Neural cell (in vitro differentiated cells): Measurements from ENCODE around the gene CEP192. TPM values are rescaled to one million over a fixed set of nuclear protein-coding genes. Genes with fewer than 3 reads are reported as not detected.

Experiments used
- H2AFZ ChIP-seq: fragments of 200-600, 300-800 bp; sonication (generic), shearing (Covaris generic); 2 replicates; pipeline ENCODE4 v1.6.0; 2014; ENCODE audit warnings: low read depth, mild to moderate bottlenecking, antibody characterized with exemption, low read length, moderate library complexity
- H3F3A ChIP-seq: fragments of 200-600 bp; shearing (Covaris generic); 2 replicates; pipeline ENCODE4 v1.6.1; 2016; ENCODE audit warnings: mild to moderate bottlenecking, moderate library complexity, mixed read lengths, antibody characterized with exemption, low read length; ENCODE audit not compliant: insufficient read depth, poor library complexity, severe bottlenecking
- H3K27ac ChIP-seq: fragments of 200-600, 300-800 bp; sonication (generic), shearing (Covaris generic); 2 replicates; pipeline ENCODE4 v1.5.1; 2014; ENCODE audit warnings: mild to moderate bottlenecking, low read length, moderate library complexity
- H3K27me3 ChIP-seq: fragments of 300-800, 200-600 bp; sonication (generic), shearing (Covaris generic); 2 replicates; pipeline ENCODE4 v1.6.0; 2014; ENCODE audit warnings: mild to moderate bottlenecking, low read depth, low read length, moderate library complexity; ENCODE audit not compliant: insufficient read depth
- H3K36me3 ChIP-seq: fragments of 300-800, 200-600 bp; sonication (generic), shearing (Covaris generic); 2 replicates; pipeline ENCODE4 v1.5.1; 2014; ENCODE audit warnings: mild to moderate bottlenecking, antibody characterized with exemption, low read length, moderate library complexity; ENCODE audit not compliant: insufficient read depth
- H3K4me2 ChIP-seq: fragments of 300-800, 200-600 bp; sonication (generic), shearing (Covaris generic); 2 replicates; pipeline ENCODE4 v1.6.0; 2014; ENCODE audit warnings: mild to moderate bottlenecking, low read length
- H3K4me3 ChIP-seq: fragments of 300-800, 200-600 bp; sonication (generic), shearing (Covaris generic); 2 replicates; pipeline ENCODE4 v1.5.1; 2014; ENCODE audit warnings: mild to moderate bottlenecking, low read length, moderate library complexity
- H3K79me2 ChIP-seq: fragments of 200-600 bp; shearing (Covaris generic); replicated peaks from 2 replicates; pipeline ENCODE4 v1.6.0; 2014; ENCODE audit warnings: mild to moderate bottlenecking, low read length, moderate library complexity; ENCODE audit not compliant: insufficient read depth
- H3K9ac ChIP-seq: fragments of 300-800, 200-600 bp; sonication (generic), shearing (Covaris generic); 2 replicates; pipeline ENCODE4 v1.6.1; 2016; ENCODE audit warnings: mild to moderate bottlenecking, low read length, mixed read lengths
- H3K9me2 ChIP-seq: fragments of 200-600 bp; shearing (Covaris generic); 2 replicates; pipeline ENCODE4 v1.6.1; 2016; ENCODE audit warnings: mild to moderate bottlenecking, low read length, mixed read lengths; ENCODE audit not compliant: insufficient read depth
- H3K9me3 ChIP-seq: fragments of 200-600, 300-800 bp; sonication (generic), shearing (Covaris generic); 2 replicates; pipeline ENCODE4 v1.6.1; 2016; ENCODE audit warnings: mild to moderate bottlenecking, mixed run types, low read length, moderate library complexity, mixed read lengths
- H4K20me1 ChIP-seq: fragments of 200-600 bp; shearing (Covaris generic); 2 replicates; pipeline ENCODE4 v1.6.1; 2016; ENCODE audit warnings: mild to moderate bottlenecking, mixed run types; ENCODE audit not compliant: insufficient read depth
- EP300 ChIP-seq: fragments of 450-650 bp; conservative IDR thresholded peaks from 2 replicates; pipeline ENCODE4 v1.6.1; 2014; ENCODE audit warnings: antibody characterized with exemption, mild to moderate bottlenecking, moderate library complexity; ENCODE audit not compliant: poor library complexity, severe bottlenecking
- EZH2 ChIP-seq: fragments of 200-600, 300-800 bp; shearing (Covaris generic), sonication (generic); IDR thresholded peaks from 2 replicates; pipeline ENCODE4 v1.6.1; 2014; ENCODE audit warnings: antibody characterized with exemption, low read length, borderline replicate concordance, mild to moderate bottlenecking; ENCODE audit not compliant: insufficient read depth, poor library complexity, severe bottlenecking
- MXI1 ChIP-seq: fragments of 450-650 bp; conservative IDR thresholded peaks from 2 replicates; pipeline ENCODE4 v1.6.1; 2014; ENCODE audit warnings: antibody characterized with exemption, mild to moderate bottlenecking; ENCODE audit not compliant: poor library complexity, severe bottlenecking
- POLR2AphosphoS5 ChIP-seq: IDR thresholded peaks from 2 replicates; pipeline ENCODE4 v1.6.1; 2012
- RAD21 ChIP-seq: fragments of 450-650 bp; conservative IDR thresholded peaks from 2 replicates; pipeline ENCODE4 v1.6.1; 2014; ENCODE audit warnings: antibody characterized with exemption, mild to moderate bottlenecking, moderate library complexity
- SMC3 ChIP-seq: fragments of 450-650 bp; conservative IDR thresholded peaks from 2 replicates; pipeline ENCODE4 v1.6.1; 2014; ENCODE audit warnings: antibody characterized with exemption, mild to moderate bottlenecking, moderate library complexity; ENCODE audit not compliant: poor library complexity
- TAF1 ChIP-seq: IDR thresholded peaks from 2 replicates; pipeline ENCODE4 v1.6.1; 2012; ENCODE audit warnings: low read depth
- polyA plus RNA-seq: library from polyadenylated mRNA; depleted of rRNA; stranded (reverse); fragments of >200 nt; gene quantifications from 2 replicates; pipeline ENCODE4 v1.2.3, GENCODE V29; 2014
- TF ChIP-seq, protein P1 (sequence below): IDR thresholded peaks from 2 replicates; pipeline ENCODE4 v1.6.1; 2012; ENCODE audit warnings: borderline replicate concordance
- TF ChIP-seq, protein P2 (sequence below): fragments of 450-650 bp; IDR thresholded peaks from 2 replicates; pipeline ENCODE4 v1.5.1; 2014; ENCODE audit warnings: antibody characterized with exemption, mild to moderate bottlenecking, moderate library complexity; ENCODE audit not compliant: poor library complexity, severe bottlenecking

CEP192 gene
- polyA plus RNA-seq, 1 donor from 2014 or later: 28.1 TPM

DNA sequence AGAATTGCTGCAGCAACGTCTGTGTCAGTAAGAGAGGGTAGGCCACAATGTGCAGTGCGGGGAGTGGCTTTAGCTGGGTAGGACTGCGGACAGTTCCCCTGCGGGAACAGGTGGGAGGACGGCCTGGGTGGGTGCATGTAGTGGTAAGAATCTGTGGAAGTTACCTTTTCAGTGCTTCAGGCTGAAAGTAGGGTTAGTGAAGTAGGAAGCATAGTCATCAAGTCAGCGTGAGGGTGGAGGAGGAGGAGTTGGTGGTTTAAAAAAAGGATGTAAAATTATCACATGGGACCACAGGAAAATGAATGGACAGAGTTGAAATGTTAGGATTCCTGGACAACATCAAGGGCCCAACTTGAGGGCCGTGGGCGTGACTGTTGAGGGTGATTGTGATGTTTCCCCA lies 13.2 kb downstream of the CEP192 start:
- H3K9me2 ChIP-seq: no peaks in the 10 kb centered on the region
- H3F3A ChIP-seq: no peaks in the 10 kb centered on the region
- no peaks in the 10 kb centered on the region for H4K20me1 ChIP-seq
- no peak for TF ChIP-seq POLR2AphosphoS5
- TF ChIP-seq, protein P1, sequence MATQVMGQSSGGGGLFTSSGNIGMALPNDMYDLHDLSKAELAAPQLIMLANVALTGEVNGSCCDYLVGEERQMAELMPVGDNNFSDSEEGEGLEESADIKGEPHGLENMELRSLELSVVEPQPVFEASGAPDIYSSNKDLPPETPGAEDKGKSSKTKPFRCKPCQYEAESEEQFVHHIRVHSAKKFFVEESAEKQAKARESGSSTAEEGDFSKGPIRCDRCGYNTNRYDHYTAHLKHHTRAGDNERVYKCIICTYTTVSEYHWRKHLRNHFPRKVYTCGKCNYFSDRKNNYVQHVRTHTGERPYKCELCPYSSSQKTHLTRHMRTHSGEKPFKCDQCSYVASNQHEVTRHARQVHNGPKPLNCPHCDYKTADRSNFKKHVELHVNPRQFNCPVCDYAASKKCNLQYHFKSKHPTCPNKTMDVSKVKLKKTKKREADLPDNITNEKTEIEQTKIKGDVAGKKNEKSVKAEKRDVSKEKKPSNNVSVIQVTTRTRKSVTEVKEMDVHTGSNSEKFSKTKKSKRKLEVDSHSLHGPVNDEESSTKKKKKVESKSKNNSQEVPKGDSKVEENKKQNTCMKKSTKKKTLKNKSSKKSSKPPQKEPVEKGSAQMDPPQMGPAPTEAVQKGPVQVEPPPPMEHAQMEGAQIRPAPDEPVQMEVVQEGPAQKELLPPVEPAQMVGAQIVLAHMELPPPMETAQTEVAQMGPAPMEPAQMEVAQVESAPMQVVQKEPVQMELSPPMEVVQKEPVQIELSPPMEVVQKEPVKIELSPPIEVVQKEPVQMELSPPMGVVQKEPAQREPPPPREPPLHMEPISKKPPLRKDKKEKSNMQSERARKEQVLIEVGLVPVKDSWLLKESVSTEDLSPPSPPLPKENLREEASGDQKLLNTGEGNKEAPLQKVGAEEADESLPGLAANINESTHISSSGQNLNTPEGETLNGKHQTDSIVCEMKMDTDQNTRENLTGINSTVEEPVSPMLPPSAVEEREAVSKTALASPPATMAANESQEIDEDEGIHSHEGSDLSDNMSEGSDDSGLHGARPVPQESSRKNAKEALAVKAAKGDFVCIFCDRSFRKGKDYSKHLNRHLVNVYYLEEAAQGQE: no peak
- no peak for TF ChIP-seq RAD21
- TF ChIP-seq, protein P2, sequence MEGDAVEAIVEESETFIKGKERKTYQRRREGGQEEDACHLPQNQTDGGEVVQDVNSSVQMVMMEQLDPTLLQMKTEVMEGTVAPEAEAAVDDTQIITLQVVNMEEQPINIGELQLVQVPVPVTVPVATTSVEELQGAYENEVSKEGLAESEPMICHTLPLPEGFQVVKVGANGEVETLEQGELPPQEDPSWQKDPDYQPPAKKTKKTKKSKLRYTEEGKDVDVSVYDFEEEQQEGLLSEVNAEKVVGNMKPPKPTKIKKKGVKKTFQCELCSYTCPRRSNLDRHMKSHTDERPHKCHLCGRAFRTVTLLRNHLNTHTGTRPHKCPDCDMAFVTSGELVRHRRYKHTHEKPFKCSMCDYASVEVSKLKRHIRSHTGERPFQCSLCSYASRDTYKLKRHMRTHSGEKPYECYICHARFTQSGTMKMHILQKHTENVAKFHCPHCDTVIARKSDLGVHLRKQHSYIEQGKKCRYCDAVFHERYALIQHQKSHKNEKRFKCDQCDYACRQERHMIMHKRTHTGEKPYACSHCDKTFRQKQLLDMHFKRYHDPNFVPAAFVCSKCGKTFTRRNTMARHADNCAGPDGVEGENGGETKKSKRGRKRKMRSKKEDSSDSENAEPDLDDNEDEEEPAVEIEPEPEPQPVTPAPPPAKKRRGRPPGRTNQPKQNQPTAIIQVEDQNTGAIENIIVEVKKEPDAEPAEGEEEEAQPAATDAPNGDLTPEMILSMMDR: no peak
- no peak for TF ChIP-seq TAF1
- TF ChIP-seq EZH2: no peak
- no peak for TF ChIP-seq MXI1
- TF ChIP-seq SMC3: no peak
- TF ChIP-seq EP300: no peak
- no peak overlapping the region for H2AFZ ChIP-seq
- no peak overlapping the region for H3K4me2 ChIP-seq
- peaks cover 2% of the 10 kb centered on the region for H3K79me2 ChIP-seq
- H3K9me3 ChIP-seq: no peaks in the 10 kb centered on the region
- H3K9ac ChIP-seq: no peak overlapping the region
- H3K27me3 ChIP-seq: no peaks in the 10 kb centered on the region
- no peak overlapping the region for H3K27ac ChIP-seq
- H3K4me3 ChIP-seq: no peak overlapping the region
- no peaks in the 10 kb centered on the region for H3K36me3 ChIP-seq

DNA sequence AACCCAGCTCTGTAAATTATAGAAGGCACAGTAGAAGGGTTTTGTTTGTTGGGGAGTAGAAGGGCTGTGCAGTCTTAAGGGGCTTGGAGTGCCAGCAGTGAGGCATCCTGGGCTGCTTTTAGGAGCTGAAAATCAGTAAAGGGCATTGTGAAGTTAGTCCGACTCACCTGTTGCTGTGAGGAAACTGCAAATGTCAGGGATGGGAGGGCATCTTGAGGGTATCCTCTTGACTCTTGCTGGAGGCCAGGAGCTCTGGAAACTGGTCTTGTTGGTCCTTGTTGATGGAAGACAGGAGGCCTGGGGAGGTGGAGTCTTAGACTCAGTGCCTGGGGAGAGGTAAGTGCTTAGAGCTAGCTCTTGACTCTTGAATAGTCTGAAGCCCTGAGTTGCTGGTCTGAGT lies 14.1 kb downstream of the CEP192 start:
- Histone ChIP-seq H3K27me3 (no peaks in the 10 kb centered on the region), H3K9me3 (no peaks in the 10 kb centered on the region), H3K9me2 (no peaks in the 10 kb centered on the region), H3K27ac (no peak overlapping the region), H3K4me3 (no peak overlapping the region), H3K36me3 (no peaks in the 10 kb centered on the region), H3K9ac (no peak overlapping the region), H4K20me1 (no peaks in the 10 kb centered on the region), H3K4me2 (no peak overlapping the region), H2AFZ (no peak overlapping the region), H3K79me2 (no peaks in the 10 kb centered on the region), H3F3A (no peaks in the 10 kb centered on the region)
- TF ChIP-seq EZH2 (no peak), MXI1 (no peak), RAD21 (no peak), POLR2AphosphoS5 (no peak), EP300 (no peak), SMC3 (no peak), TAF1 (no peak)
- TF ChIP-seq, protein P1: no peak
- TF ChIP-seq, protein P2: no peak
